HEK293 (cell line): ENCODE results near the gene PCSK5.

Experiments used
- CTCF ChIA-PET: fragments of 350-600 bp; formaldehyde crosslinking; extraction: SDS; loops from one replicate; lab custom pipeline; 2021; ENCODE audit warnings: antibody characterized with exemption; lab: Yijun Ruan, JAX
- POLR2A ChIA-PET: fragments of 300-600 bp; formaldehyde crosslinking; extraction: SDS; loops from one replicate; lab custom pipeline; 2020; ENCODE audit warnings: antibody characterized with exemption, inconsistent platforms; lab: Yijun Ruan, JAX
- H3K27ac ChIP-seq: fragments of 200-500 bp; sonication (Bioruptor generic); 2 replicates; pipeline ENCODE4 v1.5.1; 2014; ENCODE audit warnings: low read depth, low read length, control low read depth, inconsistent platforms; ENCODE audit errors: extremely low read depth
- H3K36me3 ChIP-seq, 2 experiments: fragments of 200-500 bp in 1 of 2; sonication (Bioruptor generic) in 1 of 2; 1 replicate in 1 of 2; 2 replicates in 1 of 2; pipeline ENCODE4 v1.5.1; 2014 to 2017; ENCODE audit warnings: inconsistent platforms in 2 of 2, low read length in 2 of 2; ENCODE audit not compliant: control insufficient read depth in 2 of 2, insufficient read depth in 1 of 2
- H3K4me1 ChIP-seq: fragments of 200-500 bp; sonication (Bioruptor generic); 2 replicates; pipeline ENCODE4 v1.5.1; 2014; ENCODE audit warnings: mild to moderate bottlenecking, low read length, inconsistent platforms; ENCODE audit not compliant: control insufficient read depth, insufficient read depth
- H3K4me3 ChIP-seq: 2 replicates; pipeline ENCODE4 v1.5.1; 2011; ENCODE audit warnings: low read depth, mild to moderate bottlenecking, control low read depth, low read length, moderate library complexity
- H3K9me3 ChIP-seq: fragments of 200-500 bp; sonication (Bioruptor generic); 2 replicates; pipeline ENCODE4 v1.5.1; 2014; ENCODE audit warnings: low read depth, low read length, inconsistent platforms; ENCODE audit not compliant: control insufficient read depth, insufficient read depth
- HOXA7 ChIP-seq: sonication (generic); formaldehyde crosslinking; IDR thresholded peaks from 2 replicates; pipeline ENCODE4 v1.8.1; 2022; ENCODE audit warnings: missing genetic modification reagents, borderline replicate concordance
- IKZF3 ChIP-seq: fragments of 450-650 bp; IDR thresholded peaks from 2 replicates; pipeline ENCODE4 v1.5.0; 2018; ENCODE audit warnings: missing biosample characterization, mild to moderate bottlenecking, missing genetic modification characterization, moderate library complexity
- KLF16 ChIP-seq: fragments of 450-650 bp; formaldehyde crosslinking; IDR thresholded peaks from 2 replicates; pipeline ENCODE4 v1.5.1; 2017; ENCODE audit warnings: missing biosample characterization, missing genetic modification characterization
- MEIS1 ChIP-seq: sonication (generic); formaldehyde crosslinking; IDR thresholded peaks from 2 replicates; pipeline ENCODE4 v1.8.1; 2022; ENCODE audit warnings: missing genetic modification reagents, mild to moderate bottlenecking, borderline replicate concordance
- ZBTB48 ChIP-seq: fragments of 450-650 bp; formaldehyde crosslinking; IDR thresholded peaks from 2 replicates; pipeline ENCODE4 v1.5.1; 2016; ENCODE audit warnings: missing biosample characterization, missing genetic modification characterization
- ZBTB7A ChIP-seq: fragments of 450-650 bp; formaldehyde crosslinking; IDR thresholded peaks from 2 replicates; pipeline ENCODE4 v1.5.1; 2016; ENCODE audit warnings: low read depth, missing biosample characterization, missing genetic modification characterization
- ZNF146 ChIP-seq: fragments of 450-650 bp; formaldehyde crosslinking; IDR thresholded peaks from 2 replicates; pipeline ENCODE4 v1.5.1; 2016; ENCODE audit warnings: missing biosample characterization, missing genetic modification characterization
- ZNF169 ChIP-seq: fragments of 450-650 bp; formaldehyde crosslinking; IDR thresholded peaks from 2 replicates; pipeline ENCODE4 v1.5.1; 2016; ENCODE audit warnings: missing biosample characterization, missing genetic modification characterization
- ZNF174 ChIP-seq: fragments of 450-650 bp; formaldehyde crosslinking; IDR thresholded peaks from 2 replicates; pipeline ENCODE4 v1.5.0; 2017; ENCODE audit warnings: missing biosample characterization, mild to moderate bottlenecking, missing genetic modification characterization
- ZNF2 ChIP-seq: fragments of 450-650 bp; formaldehyde crosslinking; IDR thresholded peaks from 2 replicates; pipeline ENCODE4 v1.5.1; 2016; ENCODE audit warnings: missing biosample characterization, missing genetic modification characterization
- ZNF335 ChIP-seq: fragments of 450-650 bp; formaldehyde crosslinking; conservative IDR thresholded peaks from 2 replicates; pipeline ENCODE4 v1.5.1; 2016; ENCODE audit warnings: missing biosample characterization, missing genetic modification characterization
- ZNF514 ChIP-seq: fragments of 450-650 bp; formaldehyde crosslinking; IDR thresholded peaks from 2 replicates; pipeline ENCODE4 v1.5.1; 2016; ENCODE audit warnings: missing biosample characterization, missing genetic modification characterization
- ZNF544 ChIP-seq: fragments of 450-650 bp; formaldehyde crosslinking; IDR thresholded peaks from 2 replicates; pipeline ENCODE4 v1.5.0; 2017; ENCODE audit warnings: missing biosample characterization, missing genetic modification characterization
- ZNF548 ChIP-seq: fragments of 450-650 bp; formaldehyde crosslinking; IDR thresholded peaks from 2 replicates; pipeline ENCODE4 v1.5.1; 2016; ENCODE audit warnings: missing biosample characterization, missing genetic modification characterization
- ZNF654 ChIP-seq: fragments of 450-650 bp; formaldehyde crosslinking; IDR thresholded peaks from 2 replicates; pipeline ENCODE4 v1.5.1; 2016; ENCODE audit warnings: low read depth, missing biosample characterization, missing genetic modification characterization
- ZNF777 ChIP-seq: fragments of 450-650 bp; formaldehyde crosslinking; IDR thresholded peaks from 2 replicates; pipeline ENCODE4 v1.5.1; 2017; ENCODE audit warnings: missing biosample characterization, missing genetic modification characterization, borderline replicate concordance
- TF ChIP-seq, protein P1 (sequence below): fragments of 450-650 bp; formaldehyde crosslinking; IDR thresholded peaks from 2 replicates; pipeline ENCODE4 v1.5.1; 2016; ENCODE audit warnings: missing biosample characterization, missing genetic modification characterization
- TF ChIP-seq, protein P2 (sequence below): fragments of 450-650 bp; formaldehyde crosslinking; IDR thresholded peaks from 2 replicates; pipeline ENCODE4 v1.5.1; 2016; ENCODE audit warnings: missing biosample characterization, missing genetic modification characterization
- TF ChIP-seq, protein P3 (sequence below): fragments of 450-650 bp; formaldehyde crosslinking; IDR thresholded peaks from 2 replicates; pipeline ENCODE4 v1.5.1; 2016; ENCODE audit warnings: missing biosample characterization, missing genetic modification characterization, borderline replicate concordance
- TF ChIP-seq, protein P4 (sequence below): fragments of 450-650 bp; IDR thresholded peaks from 2 replicates; pipeline ENCODE4 v1.5.1; 2018; ENCODE audit warnings: missing biosample characterization, mild to moderate bottlenecking, missing genetic modification characterization

Gene PCSK5

DNA sequence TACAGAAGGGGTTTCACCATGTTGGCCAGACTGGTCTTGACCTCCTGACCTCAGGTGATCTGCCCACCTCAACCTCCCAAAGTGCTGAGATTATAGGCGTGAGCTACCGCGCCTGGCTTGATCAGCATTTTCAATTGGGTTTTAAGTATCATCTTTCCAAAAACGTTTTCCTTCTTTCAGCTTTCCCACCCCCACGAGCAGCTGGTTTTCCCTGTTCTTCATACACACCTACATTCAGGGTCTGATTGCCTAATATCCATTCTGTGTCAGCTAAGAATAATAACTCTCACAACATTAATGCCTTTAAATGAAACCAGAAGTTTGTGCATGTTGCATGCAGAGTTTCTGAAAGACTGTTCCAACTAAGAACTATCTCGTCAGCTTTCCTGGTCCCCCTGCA, 465.4 kb downstream of the PCSK5 start:
- Histone ChIP-seq H3K4me3 (no peak overlapping the region), H3K4me1 (no peaks in the 10 kb centered on the region), H3K27ac (no peak overlapping the region), H3K36me3 (no peaks in the 10 kb centered on the region), H3K9me3 (no peaks in the 10 kb centered on the region)
- ChIA-PET CTCF (interaction anchor here (0.8 kb wide), 1 partner anchor 38 kb away, joined by 3 read pairs; no protein-coding TSS in a partner anchor), POLR2A (interaction anchor here (1.4 kb wide), 1 partner anchor 39 kb away, joined by 4 read pairs; no protein-coding TSS in a partner anchor)
- TF ChIP-seq MEIS1 = no peak

DNA sequence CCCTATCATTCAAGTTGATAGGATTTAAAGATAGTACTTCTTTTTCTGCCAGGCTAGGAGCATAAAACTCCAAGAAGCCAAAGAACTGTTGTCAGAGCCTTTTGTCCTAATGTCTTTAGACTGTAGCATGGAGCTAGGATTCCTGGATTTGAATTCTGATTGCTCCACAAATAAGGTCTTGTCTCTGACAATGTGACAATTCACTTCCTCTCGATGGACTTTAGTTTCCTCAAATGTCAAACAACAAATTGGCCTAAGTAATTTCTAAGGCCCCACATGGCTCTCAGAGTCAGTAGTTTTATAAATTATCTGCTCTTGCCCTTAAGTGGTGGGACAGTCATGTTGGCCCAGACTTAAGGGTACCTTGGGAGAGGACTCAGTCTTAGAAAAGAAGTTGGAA, 467.1 kb downstream of the PCSK5 start:
- no peaks in the 10 kb centered on the region for H3K9me3 ChIP-seq
- H3K36me3 ChIP-seq = no peaks in the 10 kb centered on the region
- no peak for TF ChIP-seq ZNF146
- TF ChIP-seq, protein P1, sequence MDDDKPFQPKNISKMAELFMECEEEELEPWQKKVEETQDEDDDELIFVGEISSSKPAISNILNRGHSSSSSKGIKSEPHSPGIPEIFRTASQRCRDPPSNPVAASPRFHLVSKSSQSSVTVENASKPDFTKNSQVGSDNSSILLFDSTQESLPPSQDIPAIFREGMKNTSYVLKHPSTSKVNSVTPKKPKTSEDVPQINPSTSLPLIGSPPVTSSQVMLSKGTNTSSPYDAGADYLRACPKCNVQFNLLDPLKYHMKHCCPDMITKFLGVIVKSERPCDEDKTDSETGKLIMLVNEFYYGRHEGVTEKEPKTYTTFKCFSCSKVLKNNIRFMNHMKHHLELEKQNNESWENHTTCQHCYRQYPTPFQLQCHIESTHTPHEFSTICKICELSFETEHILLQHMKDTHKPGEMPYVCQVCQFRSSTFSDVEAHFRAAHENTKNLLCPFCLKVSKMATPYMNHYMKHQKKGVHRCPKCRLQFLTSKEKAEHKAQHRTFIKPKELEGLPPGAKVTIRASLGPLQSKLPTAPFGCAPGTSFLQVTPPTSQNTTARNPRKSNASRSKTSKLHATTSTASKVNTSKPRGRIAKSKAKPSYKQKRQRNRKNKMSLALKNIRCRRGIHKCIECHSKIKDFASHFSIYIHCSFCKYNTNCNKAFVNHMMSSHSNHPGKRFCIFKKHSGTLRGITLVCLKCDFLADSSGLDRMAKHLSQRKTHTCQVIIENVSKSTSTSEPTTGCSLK (tag by site-specific recombination) = no peak
- no peak for TF ChIP-seq ZNF335
- TF ChIP-seq, protein P2, sequence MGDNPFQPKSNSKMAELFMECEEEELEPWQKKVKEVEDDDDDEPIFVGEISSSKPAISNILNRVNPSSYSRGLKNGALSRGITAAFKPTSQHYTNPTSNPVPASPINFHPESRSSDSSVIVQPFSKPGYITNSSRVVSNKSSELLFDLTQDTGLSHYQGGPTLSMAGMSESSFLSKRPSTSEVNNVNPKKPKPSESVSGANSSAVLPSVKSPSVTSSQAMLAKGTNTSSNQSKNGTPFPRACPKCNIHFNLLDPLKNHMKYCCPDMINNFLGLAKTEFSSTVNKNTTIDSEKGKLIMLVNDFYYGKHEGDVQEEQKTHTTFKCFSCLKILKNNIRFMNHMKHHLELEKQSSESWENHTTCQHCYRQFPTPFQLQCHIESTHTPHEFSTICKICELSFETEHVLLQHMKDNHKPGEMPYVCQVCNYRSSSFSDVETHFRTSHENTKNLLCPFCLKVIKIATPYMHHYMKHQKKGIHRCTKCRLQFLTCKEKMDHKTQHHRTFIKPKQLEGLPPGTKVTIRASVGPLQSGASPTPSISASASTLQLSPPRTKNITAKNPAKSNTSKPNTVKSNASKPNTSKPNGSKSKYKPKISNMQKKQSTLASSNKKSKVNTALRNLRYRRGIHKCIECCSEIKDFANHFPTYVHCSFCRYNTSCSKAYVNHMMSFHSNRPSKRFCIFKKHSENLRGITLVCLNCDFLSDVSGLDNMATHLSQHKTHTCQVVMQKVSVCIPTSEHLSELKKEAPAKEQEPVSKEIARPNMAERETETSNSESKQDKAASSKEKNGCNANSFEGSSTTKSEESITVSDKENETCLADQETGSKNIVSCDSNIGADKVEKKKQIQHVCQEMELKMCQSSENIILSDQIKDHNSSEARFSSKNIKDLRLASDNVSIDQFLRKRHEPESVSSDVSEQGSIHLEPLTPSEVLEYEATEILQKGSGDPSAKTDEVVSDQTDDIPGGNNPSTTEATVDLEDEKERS = no peak
- TF ChIP-seq ZNF654 (tag by site-specific recombination) = no peak
- TF ChIP-seq ZNF548 (tag by site-specific recombination) = no peak
- TF ChIP-seq, protein P3, sequence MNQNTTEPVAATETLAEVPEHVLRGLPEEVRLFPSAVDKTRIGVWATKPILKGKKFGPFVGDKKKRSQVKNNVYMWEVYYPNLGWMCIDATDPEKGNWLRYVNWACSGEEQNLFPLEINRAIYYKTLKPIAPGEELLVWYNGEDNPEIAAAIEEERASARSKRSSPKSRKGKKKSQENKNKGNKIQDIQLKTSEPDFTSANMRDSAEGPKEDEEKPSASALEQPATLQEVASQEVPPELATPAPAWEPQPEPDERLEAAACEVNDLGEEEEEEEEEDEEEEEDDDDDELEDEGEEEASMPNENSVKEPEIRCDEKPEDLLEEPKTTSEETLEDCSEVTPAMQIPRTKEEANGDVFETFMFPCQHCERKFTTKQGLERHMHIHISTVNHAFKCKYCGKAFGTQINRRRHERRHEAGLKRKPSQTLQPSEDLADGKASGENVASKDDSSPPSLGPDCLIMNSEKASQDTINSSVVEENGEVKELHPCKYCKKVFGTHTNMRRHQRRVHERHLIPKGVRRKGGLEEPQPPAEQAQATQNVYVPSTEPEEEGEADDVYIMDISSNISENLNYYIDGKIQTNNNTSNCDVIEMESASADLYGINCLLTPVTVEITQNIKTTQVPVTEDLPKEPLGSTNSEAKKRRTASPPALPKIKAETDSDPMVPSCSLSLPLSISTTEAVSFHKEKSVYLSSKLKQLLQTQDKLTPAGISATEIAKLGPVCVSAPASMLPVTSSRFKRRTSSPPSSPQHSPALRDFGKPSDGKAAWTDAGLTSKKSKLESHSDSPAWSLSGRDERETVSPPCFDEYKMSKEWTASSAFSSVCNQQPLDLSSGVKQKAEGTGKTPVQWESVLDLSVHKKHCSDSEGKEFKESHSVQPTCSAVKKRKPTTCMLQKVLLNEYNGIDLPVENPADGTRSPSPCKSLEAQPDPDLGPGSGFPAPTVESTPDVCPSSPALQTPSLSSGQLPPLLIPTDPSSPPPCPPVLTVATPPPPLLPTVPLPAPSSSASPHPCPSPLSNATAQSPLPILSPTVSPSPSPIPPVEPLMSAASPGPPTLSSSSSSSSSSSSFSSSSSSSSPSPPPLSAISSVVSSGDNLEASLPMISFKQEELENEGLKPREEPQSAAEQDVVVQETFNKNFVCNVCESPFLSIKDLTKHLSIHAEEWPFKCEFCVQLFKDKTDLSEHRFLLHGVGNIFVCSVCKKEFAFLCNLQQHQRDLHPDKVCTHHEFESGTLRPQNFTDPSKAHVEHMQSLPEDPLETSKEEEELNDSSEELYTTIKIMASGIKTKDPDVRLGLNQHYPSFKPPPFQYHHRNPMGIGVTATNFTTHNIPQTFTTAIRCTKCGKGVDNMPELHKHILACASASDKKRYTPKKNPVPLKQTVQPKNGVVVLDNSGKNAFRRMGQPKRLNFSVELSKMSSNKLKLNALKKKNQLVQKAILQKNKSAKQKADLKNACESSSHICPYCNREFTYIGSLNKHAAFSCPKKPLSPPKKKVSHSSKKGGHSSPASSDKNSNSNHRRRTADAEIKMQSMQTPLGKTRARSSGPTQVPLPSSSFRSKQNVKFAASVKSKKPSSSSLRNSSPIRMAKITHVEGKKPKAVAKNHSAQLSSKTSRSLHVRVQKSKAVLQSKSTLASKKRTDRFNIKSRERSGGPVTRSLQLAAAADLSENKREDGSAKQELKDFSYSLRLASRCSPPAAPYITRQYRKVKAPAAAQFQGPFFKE = no peak
- no peak for TF ChIP-seq HOXA7 (CRISPR knock-in tag)
- TF ChIP-seq ZNF777 (tag by site-specific recombination) = no peak
- TF ChIP-seq ZNF544 (tag by site-specific recombination) = no peak
- no peak for TF ChIP-seq ZBTB7A (tag by site-specific recombination)
- no peak for TF ChIP-seq ZNF2 (tag by site-specific recombination)
- TF ChIP-seq, protein P4, sequence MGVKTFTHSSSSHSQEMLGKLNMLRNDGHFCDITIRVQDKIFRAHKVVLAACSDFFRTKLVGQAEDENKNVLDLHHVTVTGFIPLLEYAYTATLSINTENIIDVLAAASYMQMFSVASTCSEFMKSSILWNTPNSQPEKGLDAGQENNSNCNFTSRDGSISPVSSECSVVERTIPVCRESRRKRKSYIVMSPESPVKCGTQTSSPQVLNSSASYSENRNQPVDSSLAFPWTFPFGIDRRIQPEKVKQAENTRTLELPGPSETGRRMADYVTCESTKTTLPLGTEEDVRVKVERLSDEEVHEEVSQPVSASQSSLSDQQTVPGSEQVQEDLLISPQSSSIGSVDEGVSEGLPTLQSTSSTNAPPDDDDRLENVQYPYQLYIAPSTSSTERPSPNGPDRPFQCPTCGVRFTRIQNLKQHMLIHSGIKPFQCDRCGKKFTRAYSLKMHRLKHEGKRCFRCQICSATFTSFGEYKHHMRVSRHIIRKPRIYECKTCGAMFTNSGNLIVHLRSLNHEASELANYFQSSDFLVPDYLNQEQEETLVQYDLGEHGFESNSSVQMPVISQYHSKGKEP (tag by site-specific recombination) = no peak
- TF ChIP-seq ZNF174 (tag by site-specific recombination) = no peak
- no peak for TF ChIP-seq IKZF3 (tag by site-specific recombination)
- no peak for TF ChIP-seq KLF16
- TF ChIP-seq ZNF514 (tag by site-specific recombination) = no peak
- no peak for TF ChIP-seq ZNF169 (tag by site-specific recombination)
- no peak for TF ChIP-seq ZBTB48
- TF ChIP-seq, all 188 proteins: peak for 0
- ChIA-PET CTCF (interaction anchor here (0.6 to 0.7 kb wide), 4 partner anchors 66 to 476 kb away, joined by 3 to 6 read pairs (median 4); no protein-coding TSS in a partner anchor), POLR2A (no interaction called here)
- no peak overlapping the region for H3K4me3 ChIP-seq
- no peak overlapping the region for H3K27ac ChIP-seq
- no peaks in the 10 kb centered on the region for H3K4me1 ChIP-seq
